IMR-90 (cell line): Measurements from ENCODE around the gene IFTAP. TPM values are rescaled to one million over a fixed set of nuclear protein-coding genes. Genes with fewer than 3 reads are reported as not detected.

ENCODE experiments used
- ATAC-seq: fragments of 200-7000 bp; cut with Tn5 transposase; 2 replicates; pipeline ENCODE4 v1.9.1; 2020; ENCODE audit warnings: low read depth, mild to moderate bottlenecking, moderate library complexity
- BruUV-seq: library from RNA; stranded (reverse); fragments of 400-500 nt; replicated peaks from 2 replicates; lab custom pipeline; 2021; lab: Mats Ljungman, UMichigan
- CTCF ChIA-PET: fragments of 300-600 bp; formaldehyde crosslinking; extraction: SDS; loops from one replicate; lab custom pipeline; 2021; ENCODE audit warnings: antibody characterized with exemption; lab: Yijun Ruan, JAX
- POLR2A ChIA-PET: fragments of 300-600 bp; sonication (Branson Sonifier 250); formaldehyde crosslinking; loops from one replicate; lab custom pipeline; 2022; ENCODE audit warnings: antibody characterized with exemption; ENCODE audit not compliant: unreplicated experiment; lab: Charles Lee
- DNase-seq: peaks from one replicate; pipeline ENCODE4 v3.0.0; 2013
- H2AFZ ChIP-seq: replicated peaks from 2 replicates; pipeline ENCODE3; 2013; ENCODE audit warnings: low read length, mild to moderate bottlenecking; ENCODE audit not compliant: poor library complexity
- H2AK5ac ChIP-seq: 2 replicates; pipeline ENCODE4 v1.6.1; 2013; ENCODE audit warnings: low read depth, low read length, inconsistent platforms
- H2AK9ac ChIP-seq: replicated peaks from 2 replicates; pipeline ENCODE3; 2013; ENCODE audit warnings: mild to moderate bottlenecking, low read depth, low read length, moderate library complexity; ENCODE audit not compliant: poor library complexity
- H2BK120ac ChIP-seq: 2 replicates; pipeline ENCODE4 v1.6.1; 2013; ENCODE audit warnings: low read depth, low read length, inconsistent platforms
- H2BK15ac ChIP-seq: 3 replicates; pipeline ENCODE4 v1.6.1; 2013; ENCODE audit warnings: low read depth, low read length, inconsistent platforms
- H2BK20ac ChIP-seq: 2 replicates; pipeline ENCODE4 v1.6.1; 2013; ENCODE audit warnings: low read depth, mild to moderate bottlenecking, inconsistent platforms, low read length, moderate library complexity
- H2BK5ac ChIP-seq: 2 replicates; pipeline ENCODE4 v1.6.1; 2013; ENCODE audit warnings: mild to moderate bottlenecking, low read depth, low read length, inconsistent platforms; ENCODE audit not compliant: poor library complexity, severe bottlenecking
- H3K14ac ChIP-seq: replicated peaks from 2 replicates; pipeline ENCODE4 v1.6.1; 2013; ENCODE audit warnings: low read depth, low read length, inconsistent platforms
- H3K18ac ChIP-seq: 2 replicates; pipeline ENCODE4 v1.6.1; 2013; ENCODE audit warnings: low read depth, low read length, control low read depth
- H3K23ac ChIP-seq: 2 replicates; pipeline ENCODE4 v1.6.1; 2013; ENCODE audit warnings: low read depth, low read length, inconsistent platforms
- H3K27ac ChIP-seq: 2 replicates; pipeline ENCODE4 v1.5.1; 2013; ENCODE audit warnings: mild to moderate bottlenecking, control low read depth, low read length; ENCODE audit not compliant: insufficient read depth
- H3K27me3 ChIP-seq: 2 replicates; pipeline ENCODE4 v1.6.1; 2013; ENCODE audit warnings: low read length; ENCODE audit not compliant: control insufficient read depth, insufficient read depth
- H3K36me3 ChIP-seq: 2 replicates; pipeline ENCODE4 v1.6.1; 2013; ENCODE audit warnings: low read length, mixed read lengths; ENCODE audit not compliant: control insufficient read depth, insufficient read depth
- H3K4ac ChIP-seq: 2 replicates; pipeline ENCODE4 v1.6.1; 2013; ENCODE audit warnings: low read depth, low read length, inconsistent platforms
- H3K4me1 ChIP-seq: 2 replicates; pipeline ENCODE4 v1.6.1; 2013; ENCODE audit warnings: low read length, mixed read lengths; ENCODE audit not compliant: control insufficient read depth, insufficient read depth
- H3K4me2 ChIP-seq: 2 replicates; pipeline ENCODE4 v1.6.1; 2013; ENCODE audit warnings: low read depth, mild to moderate bottlenecking, control low read depth, low read length, moderate library complexity
- H3K4me3 ChIP-seq: 2 replicates; pipeline ENCODE4 v1.5.1; 2013; ENCODE audit warnings: low read depth, mild to moderate bottlenecking, control low read depth, low read length, moderate library complexity; ENCODE audit not compliant: insufficient read depth
- H3K56ac ChIP-seq: 2 replicates; pipeline ENCODE4 v1.6.1; 2013; ENCODE audit warnings: low read length, inconsistent platforms; ENCODE audit not compliant: insufficient read depth; ENCODE audit errors: extremely low read depth
- H3K79me1 ChIP-seq, 2 experiments: 2 replicates each; pipeline ENCODE4 v1.6.1; 2013; ENCODE audit warnings: low read length in 2 of 2, inconsistent platforms in 1 of 2, low read depth in 1 of 2
- H3K9ac ChIP-seq: 2 replicates; pipeline ENCODE4 v1.6.1; 2013; ENCODE audit warnings: low read depth, low read length, control low read depth
- H3K9me1 ChIP-seq: 2 replicates; pipeline ENCODE4 v1.6.1; 2013; ENCODE audit warnings: low read length, inconsistent platforms; ENCODE audit not compliant: insufficient read depth
- H3K9me3 ChIP-seq: 2 replicates; pipeline ENCODE4 v1.6.1; 2013; ENCODE audit warnings: low read length; ENCODE audit not compliant: control insufficient read depth, insufficient read depth
- H4K20me1 ChIP-seq: 2 replicates; pipeline ENCODE4 v1.6.1; 2013; ENCODE audit warnings: low read length, inconsistent platforms; ENCODE audit not compliant: insufficient read depth
- H4K5ac ChIP-seq: 2 replicates; pipeline ENCODE4 v1.6.1; 2013; ENCODE audit warnings: mild to moderate bottlenecking, low read depth, low read length, control low read depth
- H4K8ac ChIP-seq, 2 experiments: 2 replicates each; pipeline ENCODE4 v1.6.1; 2013; ENCODE audit warnings: low read depth in 2 of 2, low read length in 2 of 2, control low read depth in 1 of 2, inconsistent platforms in 1 of 2
- H4K91ac ChIP-seq: 2 replicates; pipeline ENCODE4 v1.6.1; 2013; ENCODE audit warnings: low read depth, low read length, inconsistent platforms; ENCODE audit not compliant: insufficient read depth
- MAZ ChIP-seq: IDR thresholded peaks from 2 replicates; pipeline ENCODE4 v1.6.1; 2012; ENCODE audit warnings: low read depth, mild to moderate bottlenecking, low read length, improper control_type of control experiment, moderate library complexity, borderline replicate concordance
- POLR2A ChIP-seq: IDR thresholded peaks from 2 replicates; pipeline ENCODE4 v1.6.1; 2012; ENCODE audit warnings: mild to moderate bottlenecking, low read depth, low read length
- WGBS, 2 experiments: methylation state at CpG; one replicate each; pipeline versions ENCODE4 v1.1.5 to v1.1.7; 2013; ENCODE audit warnings: missing lambda C conversion rate in 2 of 2; ENCODE audit not compliant: insufficient read length in 1 of 2; ENCODE audit errors: extremely low coverage in 2 of 2; 5-methylcytosine and 5-hydroxymethylcytosine counted together
- dilution Hi-C: fragments of 300-500 bp; cut with HindIII; formaldehyde crosslinking; loops from one replicate; pipeline ENCODE4 v1.14.3; 2018; ENCODE audit warnings: low sequenced_read_pairs; ENCODE audit not compliant: unreplicated experiment
- in situ Hi-C: fragments of 300-500 bp; cut with MboI; formaldehyde crosslinking; loops from 3 replicates; pipeline ENCODE4 v1.14.3; 2019; ENCODE audit warnings: low sequenced_read_pairs, inconsistent platforms, mixed read lengths
- intact Hi-C: fragments of 100-400 bp; cut with micrococcal nuclease; formaldehyde crosslinking; loops from 2 replicates; pipeline ENCODE4 v1.10.0; 2022
- polyA plus RNA-seq, 3 experiments: library from polyadenylated mRNA; depleted of rRNA; stranded (reverse); fragments of >200 nt; gene quantifications; 2 replicates each; pipeline ENCODE4 v1.2.3, GENCODE V29; 2012; ENCODE audit warnings: low replicate concordance in 1 of 3
- total RNA-seq: library from RNA; depleted of rRNA; stranded (reverse); fragments of >200 nt; gene quantifications from 2 replicates; pipeline ENCODE4 v1.2.3, GENCODE V29; 2012

The IFTAP gene
- total and polyA plus RNA-seq, 2 of the 4 experiments (the other 2 are of a cell fraction): 15.8 to 28.5 TPM

DNA sequence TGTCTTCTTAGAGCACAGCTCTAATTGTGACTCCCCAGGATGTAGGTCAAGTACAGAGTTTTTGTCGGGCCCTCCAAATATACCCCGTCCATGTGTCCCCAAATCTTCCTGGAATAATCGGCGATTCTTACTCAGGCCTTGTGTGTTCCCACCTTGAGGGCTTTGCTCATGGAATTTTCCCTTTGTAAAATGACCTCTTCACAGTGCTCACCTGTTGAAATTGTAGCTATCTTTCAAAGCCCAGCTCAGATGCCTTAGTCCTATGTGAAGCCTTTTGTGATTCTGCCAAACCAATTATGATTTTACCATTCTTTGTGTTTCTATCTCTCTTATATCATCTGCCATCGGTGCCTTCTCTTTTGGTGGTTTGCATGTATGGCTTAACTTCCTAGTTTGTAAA, 33.8 kb downstream of the IFTAP start:
- no peak for TF ChIP-seq POLR2A
- no peak for TF ChIP-seq MAZ
- POLR2A ChIA-PET: no interaction called here

More for the DNA sequence above, 33.8 kb downstream of the IFTAP start:
- H3K4ac ChIP-seq: no peak overlapping the region
- no peak overlapping the region for H3K9ac ChIP-seq
- no peak overlapping the region for H3K4me3 ChIP-seq
- H4K20me1 ChIP-seq: no peaks in the 10 kb centered on the region
- H2AFZ ChIP-seq: no peak overlapping the region
- no peak overlapping the region for H4K91ac ChIP-seq
- no peak overlapping the region for H2BK5ac ChIP-seq
- dilution Hi-C loops (no loop called here), in situ Hi-C loops (no loop called here), intact Hi-C loops (no loop called here)
- H3K36me3 ChIP-seq: no peaks in the 10 kb centered on the region
- WGBS, 2 experiments: no CpG with 5 or more reads among the region's 5 CpGs
- H3K14ac ChIP-seq: no peak overlapping the region
- H2AK9ac ChIP-seq: no peak overlapping the region
- no peak overlapping the region for H3K56ac ChIP-seq
- no peak overlapping the region for H4K5ac ChIP-seq
- no peaks in the 10 kb centered on the region for H3K79me1 ChIP-seq
- H3K27me3 ChIP-seq: no peaks in the 10 kb centered on the region
- H2BK15ac ChIP-seq: no peak overlapping the region
- H3K27ac ChIP-seq: no peak overlapping the region
- H3K9me3 ChIP-seq: no peaks in the 10 kb centered on the region
- H3K4me2 ChIP-seq: no peak overlapping the region
- ATAC-seq (no peak), DNase-seq (no peak)
- H2BK120ac ChIP-seq: no peak overlapping the region
- no peaks in the 10 kb centered on the region for H3K4me1 ChIP-seq
- H4K8ac ChIP-seq: no peak overlapping the region
- CTCF ChIA-PET: interaction anchor here (0.6 kb wide), 2 partner anchors 24 to 898 kb away, joined by 3 to 5 read pairs; no protein-coding TSS in a partner anchor
- no peak overlapping the region for H3K18ac ChIP-seq
- no TSS peak for BruUV-seq
- no peak overlapping the region for H3K23ac ChIP-seq
- no peak overlapping the region for H2AK5ac ChIP-seq
- no peaks in the 10 kb centered on the region for H3K9me1 ChIP-seq
- H2BK20ac ChIP-seq: no peak overlapping the region
